GM18519 (cell line): Measurements from ENCODE around the gene IFRD2.

Experiments
- ATAC-seq: cut with Tn5 transposase; IDR thresholded peaks from one replicate; pipeline ENCODE4 v1.9.1; 2021; ENCODE audit warnings: mild to moderate bottlenecking, moderate library complexity; ENCODE audit not compliant: unreplicated experiment, low FRiP score

The IFRD2 gene

GRCh38 chr3:50292159-50293078 is at the start of gene IFRD2:
Gene IFRD2 (minus strand): TSS chr3:50292429. CDS start chr3:50292274, 155 bp downstream.
- ATAC-seq: peak; percentile 83

GRCh38 chr3:50341537-50341936 is 49.3 kb upstream of the IFRD2 start:
- no peak for ATAC-seq

- no peak for ATAC-seq
These were observed 48.5 kb upstream of the IFRD2 start, which contains the start of gene RASSF1 for GRCh38 chr3:50340448-50341329. Gene RASSF1 (minus strand): TSS chr3:50340836. CDS start chr3:50340805, 31 bp downstream.

- ATAC-seq: no peak
These were observed 47.9 kb upstream of the IFRD2 start for GRCh38 chr3:50340147-50340447.

- no peak for ATAC-seq
These were observed 47.4 kb upstream of the IFRD2 start for GRCh38 chr3:50339485-50340146.

GRCh38 chr3:50338965-50339364 is 46.7 kb upstream of the IFRD2 start:
- no peak for ATAC-seq

GRCh38 chr3:50337175-50337861 is 45.1 kb upstream of the IFRD2 start:
- ATAC-seq: peak; percentile 66

GRCh38 chr3:50336452-50337174 is 44.4 kb upstream of the IFRD2 start:
- ATAC-seq: peak; percentile 16

- no peak for ATAC-seq
These were observed 42.3 kb upstream of the IFRD2 start for GRCh38 chr3:50334339-50335075.

- no peak for ATAC-seq
These were observed 41.6 kb upstream of the IFRD2 start for GRCh38 chr3:50333744-50334328.

- no peak for ATAC-seq
These were observed 39.2 kb upstream of the IFRD2 start for GRCh38 chr3:50331364-50331907.

GRCh38 chr3:50330330-50330729 is 38.1 kb upstream of the IFRD2 start:
- no peak for ATAC-seq

- peak; percentile 63 for ATAC-seq
These were observed 35.9 kb upstream of the IFRD2 start, which contains the start of gene TUSC2 for GRCh38 chr3:50327943-50328691. Gene TUSC2 (minus strand): TSS chr3:50328223. CDS start chr3:50328099, 124 bp downstream.

- no peak for ATAC-seq
These were observed 34.9 kb upstream of the IFRD2 start for GRCh38 chr3:50327129-50327528.

- ATAC-seq: no peak
These were observed 33.9 kb upstream of the IFRD2 start for GRCh38 chr3:50326182-50326541.

GRCh38 chr3:50325497-50326181 is 33.4 kb upstream of the IFRD2 start:
- no peak for ATAC-seq

- ATAC-seq: no peak
These were observed 32.9 kb upstream of the IFRD2 start for GRCh38 chr3:50325113-50325480.
